Upper lobe of left lung (tissue), 6 donors: ENCODE results near the gene B2M. TPM values are rescaled to one million over a fixed set of nuclear protein-coding genes. Genes with fewer than 3 reads are reported as not detected.
A peak's percentile ranks its signal among the peaks of the same experiment; 100 is the strongest.
"Not testable (repeated sequence)": the region's sequence is repeated elsewhere in the genome, so short reads cannot be mapped to it uniquely, and the experiment has no call there.

Source experiments
- ATAC-seq, 2 donors: fragments of 200-7000 bp; cut with Tn5 transposase; one replicate each; pipeline ENCODE4 v1.9.1; 2022; ENCODE audit warnings: mild to moderate bottlenecking in 2 of 2, moderate library complexity in 2 of 2; ENCODE audit not compliant: low FRiP score in 2 of 2
- DNase-seq, 2 donors: peaks; one replicate each; pipeline ENCODE4 v3.0.0-alpha.2; 2019 to 2020
- H3K27ac ChIP-seq, 4 donors: fragments of 200-600 bp; sonication (generic); one replicate each; pipeline ENCODE4 v1.5.1; 2016 to 2019
- H3K27me3 ChIP-seq, 4 donors: fragments of 200-600 bp; sonication (generic); one replicate each; pipeline ENCODE4 v1.5.1; 2017 to 2019
- H3K36me3 ChIP-seq, 4 donors: fragments of 200-600 bp; sonication (generic); one replicate each; pipeline ENCODE4 v1.5.1; 2016 to 2019
- H3K4me1 ChIP-seq, 4 donors: fragments of 200-600 bp; sonication (generic); one replicate each; pipeline ENCODE4 v1.5.1; 2018 to 2019
- H3K4me3 ChIP-seq, 4 donors: fragments of 200-600 bp; sonication (generic); one replicate each; pipeline ENCODE4 v1.5.1; 2017 to 2019; ENCODE audit warnings: mild to moderate bottlenecking in 2 of 4, moderate library complexity in 1 of 4
- H3K9me3 ChIP-seq, 4 donors: fragments of 200-600 bp; sonication (generic); one replicate each; pipeline ENCODE4 v1.5.1; 2018 to 2019
- EP300 ChIP-seq, 4 donors: sonication (generic); formaldehyde crosslinking; IDR thresholded peaks; one replicate each; pipeline ENCODE4 v1.5.1; 2017; ENCODE audit warnings: antibody characterized with exemption in 4 of 4, control low read depth in 2 of 4
- POLR2A ChIP-seq, 4 donors: fragments of 450-650 bp; IDR thresholded peaks; one replicate each; pipeline ENCODE4 v1.5.1; 2016 to 2017; ENCODE audit warnings: antibody characterized with exemption in 4 of 4, mild to moderate bottlenecking in 2 of 4
- POLR2AphosphoS5 ChIP-seq, 2 donors: sonication (generic); formaldehyde crosslinking; IDR thresholded peaks; one replicate each; pipeline ENCODE4 v1.5.1; 2017; ENCODE audit warnings: antibody characterized with exemption in 2 of 2
- WGBS, 2 donors: methylation state at CpG; one replicate each; pipeline ENCODE4 v1.1.5; 2017 to 2018; 5-methylcytosine and 5-hydroxymethylcytosine counted together
- total RNA-seq, 6 donors: library from RNA; depleted of rRNA in 4 of 6; stranded (reverse); fragments of >200 nt in 4 of 6; gene quantifications; one replicate each; pipeline versions ENCODE4 v1.1.0 to v1.2.1, GENCODE V29; 2016 to 2021
- TF ChIP-seq, protein P1 (sequence below), 6 experiments: fragments of 450-650 bp in 4 of 6; fragments of 200-600 bp in 2 of 6; sonication (generic) in 2 of 6; IDR thresholded peaks; one replicate each; pipeline ENCODE4 v1.5.1; 2016 to 2019; ENCODE audit warnings: antibody characterized with exemption in 6 of 6
- donor health status: DM: no; HTN: no; CAD: no; lungs with moderate emphysema.
- donor health status: DM: no; HTN: yes; CAD: no; lungs with severe emphysema.

Gene B2M
- total RNA-seq, 6 donors from 2014 or later, result 963 to 7,115 (median 3,598) TPM

DNA sequence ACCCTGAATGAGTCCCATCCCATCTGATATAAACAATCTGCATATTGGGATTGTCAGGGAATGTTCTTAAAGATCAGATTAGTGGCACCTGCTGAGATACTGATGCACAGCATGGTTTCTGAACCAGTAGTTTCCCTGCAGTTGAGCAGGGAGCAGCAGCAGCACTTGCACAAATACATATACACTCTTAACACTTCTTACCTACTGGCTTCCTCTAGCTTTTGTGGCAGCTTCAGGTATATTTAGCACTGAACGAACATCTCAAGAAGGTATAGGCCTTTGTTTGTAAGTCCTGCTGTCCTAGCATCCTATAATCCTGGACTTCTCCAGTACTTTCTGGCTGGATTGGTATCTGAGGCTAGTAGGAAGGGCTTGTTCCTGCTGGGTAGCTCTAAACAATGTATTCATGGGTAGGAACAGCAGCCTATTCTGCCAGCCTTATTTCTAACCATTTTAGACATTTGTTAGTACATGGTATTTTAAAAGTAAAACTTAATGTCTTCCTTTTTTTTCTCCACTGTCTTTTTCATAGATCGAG lies 4.5 kb downstream of the B2M start:
- peaks cover 36 to 59% (median 49%) of the 10 kb centered on the region in 4 donors for H3K4me1 ChIP-seq
- no peak for DNase-seq
- no peaks in the 10 kb centered on the region for H3K27me3 ChIP-seq
- H3K4me3 ChIP-seq, result peak overlapping the region in 1 of 4 donors; percentile 67
- ATAC-seq, result no peak
- H3K27ac ChIP-seq, result peak overlapping the region in 2 of 4 donors; percentile 35 to 100
- peaks cover 36 to 64% (median 42%) of the 10 kb centered on the region in 4 donors for H3K36me3 ChIP-seq
- H3K9me3 ChIP-seq, result no peaks in the 10 kb centered on the region
- WGBS, 2 donors, result 75 to 76% methylated on average over 2 of the region's 2 CpGs
- TF ChIP-seq POLR2AphosphoS5 (IDR thresholded peaks at IDR 0.05) (no peak), POLR2A (IDR thresholded peaks at IDR 0.05) (no peak), EP300 (IDR thresholded peaks at IDR 0.05) (no peak)
- TF ChIP-seq, protein P1, sequence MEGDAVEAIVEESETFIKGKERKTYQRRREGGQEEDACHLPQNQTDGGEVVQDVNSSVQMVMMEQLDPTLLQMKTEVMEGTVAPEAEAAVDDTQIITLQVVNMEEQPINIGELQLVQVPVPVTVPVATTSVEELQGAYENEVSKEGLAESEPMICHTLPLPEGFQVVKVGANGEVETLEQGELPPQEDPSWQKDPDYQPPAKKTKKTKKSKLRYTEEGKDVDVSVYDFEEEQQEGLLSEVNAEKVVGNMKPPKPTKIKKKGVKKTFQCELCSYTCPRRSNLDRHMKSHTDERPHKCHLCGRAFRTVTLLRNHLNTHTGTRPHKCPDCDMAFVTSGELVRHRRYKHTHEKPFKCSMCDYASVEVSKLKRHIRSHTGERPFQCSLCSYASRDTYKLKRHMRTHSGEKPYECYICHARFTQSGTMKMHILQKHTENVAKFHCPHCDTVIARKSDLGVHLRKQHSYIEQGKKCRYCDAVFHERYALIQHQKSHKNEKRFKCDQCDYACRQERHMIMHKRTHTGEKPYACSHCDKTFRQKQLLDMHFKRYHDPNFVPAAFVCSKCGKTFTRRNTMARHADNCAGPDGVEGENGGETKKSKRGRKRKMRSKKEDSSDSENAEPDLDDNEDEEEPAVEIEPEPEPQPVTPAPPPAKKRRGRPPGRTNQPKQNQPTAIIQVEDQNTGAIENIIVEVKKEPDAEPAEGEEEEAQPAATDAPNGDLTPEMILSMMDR (IDR thresholded peaks at IDR 0.05), result no peak

- DNase-seq (no peak), ATAC-seq (no peak)
- peak overlapping the region in 1 of 4 donors; percentile 31 for H3K27ac ChIP-seq
- no peaks in the 10 kb centered on the region for H3K9me3 ChIP-seq
- no peak overlapping the region for H3K4me3 ChIP-seq
- H3K36me3 ChIP-seq, result peaks cover 36 to 64% (median 42%) of the 10 kb centered on the region in 4 donors
- 63 to 75% methylated on average over 2 of the region's 2 CpGs for WGBS, 2 donors
- no peaks in the 10 kb centered on the region for H3K27me3 ChIP-seq
- H3K4me1 ChIP-seq, result peaks cover 36 to 59% (median 49%) of the 10 kb centered on the region in 4 donors
- TF ChIP-seq, protein P1 (IDR thresholded peaks at IDR 0.05), result no peak
- no peak for TF ChIP-seq POLR2A (IDR thresholded peaks at IDR 0.05)
- TF ChIP-seq POLR2AphosphoS5 (IDR thresholded peaks at IDR 0.05), result no peak
- TF ChIP-seq EP300 (IDR thresholded peaks at IDR 0.05), result no peak
Observed at GRCh38 chr15:44716983-44717602, 5.8 kb downstream of the B2M start.

DNA sequence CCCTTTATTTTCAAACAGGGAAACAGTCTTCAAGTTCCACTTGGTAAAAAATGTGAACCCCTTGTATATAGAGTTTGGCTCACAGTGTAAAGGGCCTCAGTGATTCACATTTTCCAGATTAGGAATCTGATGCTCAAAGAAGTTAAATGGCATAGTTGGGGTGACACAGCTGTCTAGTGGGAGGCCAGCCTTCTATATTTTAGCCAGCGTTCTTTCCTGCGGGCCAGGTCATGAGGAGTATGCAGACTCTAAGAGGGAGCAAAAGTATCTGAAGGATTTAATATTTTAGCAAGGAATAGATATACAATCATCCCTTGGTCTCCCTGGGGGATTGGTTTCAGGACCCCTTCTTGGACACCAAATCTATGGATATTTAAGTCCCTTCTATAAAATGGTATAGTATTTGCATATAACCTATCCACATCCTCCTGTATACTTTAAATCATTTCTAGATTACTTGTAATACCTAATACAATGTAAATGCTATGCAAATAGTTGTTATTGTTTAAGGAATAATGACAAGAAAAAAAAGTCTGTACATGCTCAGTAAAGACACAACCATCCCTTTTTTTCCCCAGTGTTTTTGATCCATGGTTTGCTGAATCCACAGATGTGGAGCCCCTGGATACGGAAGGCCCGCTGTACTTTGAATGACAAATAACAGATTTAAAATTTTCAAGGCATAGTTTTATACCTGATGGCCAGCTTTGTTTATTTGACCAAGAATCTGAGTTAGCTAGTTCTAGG lies 7.0 kb downstream of the B2M start:
- DNase-seq (no peak), ATAC-seq (no peak)
- peak overlapping the region in 2 of 4 donors; percentile 5 to 10 for H3K27ac ChIP-seq
- TF ChIP-seq, protein P1 (IDR thresholded peaks at IDR 0.05), result no peak
- TF ChIP-seq EP300 (IDR thresholded peaks at IDR 0.05) (no peak), POLR2A (IDR thresholded peaks at IDR 0.05) (no peak), POLR2AphosphoS5 (IDR thresholded peaks at IDR 0.05) (no peak)
- WGBS, 2 donors, result 66 to 88% methylated on average over 4 of the region's 4 CpGs
- H3K4me3 ChIP-seq, result no peak overlapping the region
- H3K4me1 ChIP-seq, result peaks cover 35 to 60% (median 49%) of the 10 kb centered on the region in 4 donors
- H3K36me3 ChIP-seq, result peaks cover 36 to 64% (median 42%) of the 10 kb centered on the region in 4 donors
- no peaks in the 10 kb centered on the region for H3K27me3 ChIP-seq
- H3K9me3 ChIP-seq, result no peaks in the 10 kb centered on the region

DNA sequence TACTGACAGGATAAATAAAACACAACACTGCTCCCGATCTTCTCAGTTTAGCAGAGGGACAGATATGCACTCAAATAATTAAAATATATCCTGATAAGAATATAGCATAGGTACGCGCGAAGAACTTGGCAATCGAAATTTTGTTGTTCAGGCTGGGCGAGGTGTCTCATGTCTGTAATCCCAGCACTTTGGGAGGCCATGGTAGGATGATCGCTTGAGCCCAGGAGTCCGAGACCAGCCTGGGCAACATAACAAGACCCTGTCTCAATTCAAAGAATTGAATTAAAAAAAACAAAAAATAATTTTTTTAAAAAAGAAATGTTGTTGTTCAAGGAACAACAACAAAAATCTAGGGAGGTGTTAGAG lies 7.6 kb downstream of the B2M start:
- Histone ChIP-seq H3K27me3 (no peaks in the 10 kb centered on the region), H3K36me3 (peaks cover 36 to 64% (median 42%) of the 10 kb centered on the region in 4 donors), H3K4me1 (peaks cover 29 to 58% (median 48%) of the 10 kb centered on the region in 4 donors), H3K9me3 (no peaks in the 10 kb centered on the region), H3K4me3 (no peak overlapping the region), H3K27ac (peak overlapping the region in 2 of 4 donors; percentile 10 to 27)
- TF ChIP-seq POLR2AphosphoS5 (IDR thresholded peaks at IDR 0.05), result no peak
- peak in 1 of 4 donors; percentile 10 for TF ChIP-seq POLR2A (IDR thresholded peaks at IDR 0.05)
- 88 to 92% methylated on average over 8 of the region's 8 CpGs for WGBS, 2 donors
- DNase-seq, result no peak
- no peak for ATAC-seq

DNA sequence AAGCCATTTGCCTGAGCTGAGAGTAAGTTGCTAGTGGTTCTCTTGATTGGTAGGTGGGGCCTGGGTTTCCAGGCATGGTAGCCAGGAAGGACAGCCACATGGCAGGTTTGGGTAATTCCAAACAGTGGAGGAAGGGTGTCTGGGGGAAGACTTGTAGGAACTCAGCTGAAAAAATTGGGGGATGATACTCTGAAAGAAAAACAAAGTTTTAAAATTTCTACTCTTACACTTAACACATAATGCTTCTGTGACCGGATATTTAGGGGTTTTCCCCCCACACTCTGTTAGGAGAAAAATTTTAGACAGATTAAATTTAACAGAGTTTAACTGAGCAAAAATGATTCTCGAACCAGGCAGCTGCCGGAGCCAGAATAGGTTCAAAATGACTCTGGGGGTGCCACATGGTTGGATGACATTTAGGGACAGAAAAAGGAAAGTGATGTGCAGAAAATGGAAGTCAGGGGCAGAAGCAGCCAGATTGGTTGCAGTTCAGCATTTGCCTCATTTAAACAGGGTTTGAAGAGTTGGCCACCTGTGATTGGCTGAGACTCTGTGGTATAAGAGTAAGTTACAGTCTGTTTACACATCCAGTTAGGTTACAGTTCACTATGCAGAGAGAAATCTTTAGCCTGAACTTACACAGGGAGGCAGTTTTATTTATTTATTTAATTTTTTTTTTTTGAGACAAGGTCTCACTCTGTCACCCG lies 8.1 kb downstream of the B2M start:
- no peak for DNase-seq
- peaks cover 36 to 60% (median 42%) of the 10 kb centered on the region in 4 donors for H3K36me3 ChIP-seq
- H3K4me1 ChIP-seq, result peaks cover 24 to 53% (median 43%) of the 10 kb centered on the region in 4 donors
- WGBS, 2 donors, result 67% methylated on average over 4 of the region's 4 CpGs
- H3K27me3 ChIP-seq, result no peaks in the 10 kb centered on the region
- H3K4me3 ChIP-seq, result no peak overlapping the region
- ATAC-seq, result no peak
- H3K27ac ChIP-seq, result peak overlapping the region in 3 of 4 donors; percentile 27 to 58 (median 46)
- TF ChIP-seq EP300 (IDR thresholded peaks at IDR 0.05), result no peak
- TF ChIP-seq POLR2AphosphoS5 (IDR thresholded peaks at IDR 0.05), result peak in 1 of 2 donors; percentile 38
- no peaks in the 10 kb centered on the region for H3K9me3 ChIP-seq

- 84 to 90% methylated on average over 8 of the region's 8 CpGs for WGBS, 2 donors
- DNase-seq, H3K9me3 ChIP-seq, H3K27me3 ChIP-seq, ATAC-seq, H3K4me3 ChIP-seq: not testable (repeated sequence)
- H3K36me3 ChIP-seq, result peaks cover 36 to 56% (median 41%) of the 10 kb centered on the region in 4 donors
- H3K27ac ChIP-seq, result peak overlapping the region; percentile 27 to 58 (median 41)
- H3K4me1 ChIP-seq, result peaks cover 20 to 53% (median 37%) of the 10 kb centered on the region in 4 donors
Observed at GRCh38 chr15:44720000-44720435, 8.7 kb downstream of the B2M start.
